SHP77 treated with DMSO at 0.1 percent for 48 hours (cell line): ENCODE measurements around the gene CENPO.
"Not testable (repeated sequence)": the region's sequence is repeated elsewhere in the genome, so short reads cannot be mapped to it uniquely, and the experiment has no call there.

ENCODE experiments used
- DNase-seq: peaks from one replicate; lab custom pipeline; 2025; lab: John Stamatoyannopoulos, UW

Gene CENPO

GRCh38 chr2:24824966-24825882, 32.0 kb downstream of the CENPO start:
- peak; percentile 1 for DNase-seq

- no peak for DNase-seq
Observed at GRCh38 chr2:24825883-24826772, 32.9 kb downstream of the CENPO start.

- no peak for DNase-seq
Observed at GRCh38 chr2:24826773-24827145, 33.5 kb downstream of the CENPO start.

- peak; percentile 64 for DNase-seq
Observed at GRCh38 chr2:24827321-24828237, 34.4 kb downstream of the CENPO start.

DNA sequence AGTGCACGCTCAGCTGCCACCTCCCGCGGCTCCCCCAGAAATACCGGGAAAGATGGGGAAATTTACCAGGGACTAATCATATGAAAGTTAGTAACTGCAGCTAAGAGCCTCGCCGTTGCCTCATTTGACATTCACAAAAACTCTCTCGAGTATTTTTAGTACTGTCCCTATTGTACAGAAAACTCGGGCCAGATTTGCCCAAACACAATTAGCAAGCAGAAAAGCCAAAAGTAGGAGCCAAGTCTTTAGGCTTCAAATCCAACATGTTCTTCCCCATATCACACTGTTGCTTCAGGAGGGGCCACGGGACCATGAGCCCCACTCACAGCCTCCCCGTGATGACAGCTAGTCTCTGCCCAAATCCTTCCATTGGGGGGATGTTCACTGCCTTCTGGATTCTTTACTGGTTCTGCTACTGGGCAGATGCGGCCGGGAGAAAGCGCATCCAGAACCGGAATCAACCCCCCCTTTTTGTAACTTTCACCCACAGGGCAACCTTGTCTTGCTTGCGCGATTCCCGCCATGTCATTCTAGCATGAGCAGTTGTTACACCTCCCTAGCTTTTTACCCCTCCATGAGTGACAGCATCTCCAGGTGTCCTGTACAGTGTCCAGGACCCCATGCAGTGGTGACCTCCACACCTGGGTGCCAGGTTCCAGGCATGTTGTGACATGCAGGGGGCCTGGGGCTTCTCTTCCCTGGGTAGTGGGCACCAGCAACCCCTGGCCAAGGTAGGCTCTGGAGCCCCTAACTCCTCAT, 35.2 kb downstream of the CENPO start:
- no peak for DNase-seq

GRCh38 chr2:24830351-24830750, 37.1 kb downstream of the CENPO start:
- no peak for DNase-seq

- no peak for DNase-seq
Observed at GRCh38 chr2:24830786-24831185, 37.6 kb downstream of the CENPO start.

DNA sequence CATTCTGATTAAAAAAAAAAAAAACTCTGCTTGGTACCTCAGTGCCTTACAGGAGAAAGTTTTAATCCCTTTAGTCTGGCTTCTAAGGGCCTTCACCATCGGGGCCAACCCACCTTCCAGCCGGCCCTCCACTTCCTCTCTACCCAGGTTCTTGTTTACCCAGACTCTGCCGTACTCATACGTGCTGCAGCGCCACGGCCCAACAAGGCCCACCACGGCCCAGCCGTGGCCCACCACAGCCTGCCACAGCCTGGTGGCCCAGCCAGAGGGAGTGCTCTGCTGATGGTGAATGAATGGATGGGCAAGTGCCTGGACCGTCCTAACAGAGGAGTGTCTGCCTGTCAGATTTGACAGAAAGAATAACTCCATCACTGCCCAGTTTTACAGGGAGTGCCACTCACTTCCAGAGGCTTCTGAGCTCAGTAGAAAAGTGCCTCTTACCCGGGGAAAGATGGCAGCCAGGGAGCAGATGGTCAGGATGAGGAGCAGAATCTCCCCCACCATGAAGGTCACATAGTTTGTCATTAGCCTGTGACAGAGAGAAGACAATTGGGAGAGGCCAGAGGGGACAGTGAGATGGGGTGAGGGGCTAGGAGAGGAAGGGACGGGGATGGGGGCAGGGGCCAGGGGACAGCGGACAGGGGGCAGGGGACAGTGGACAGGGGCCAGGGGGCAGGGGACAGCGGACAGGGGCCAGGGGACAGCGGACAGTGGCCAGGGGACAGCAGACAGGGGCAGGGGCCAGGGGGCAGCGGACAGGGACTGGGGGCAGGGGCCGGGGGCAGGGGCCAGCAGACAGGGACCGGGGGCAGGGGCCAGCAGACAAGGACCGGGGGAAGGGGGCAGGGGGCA, 38.2 kb downstream of the CENPO start:
- DNase-seq, result no peak

DNA sequence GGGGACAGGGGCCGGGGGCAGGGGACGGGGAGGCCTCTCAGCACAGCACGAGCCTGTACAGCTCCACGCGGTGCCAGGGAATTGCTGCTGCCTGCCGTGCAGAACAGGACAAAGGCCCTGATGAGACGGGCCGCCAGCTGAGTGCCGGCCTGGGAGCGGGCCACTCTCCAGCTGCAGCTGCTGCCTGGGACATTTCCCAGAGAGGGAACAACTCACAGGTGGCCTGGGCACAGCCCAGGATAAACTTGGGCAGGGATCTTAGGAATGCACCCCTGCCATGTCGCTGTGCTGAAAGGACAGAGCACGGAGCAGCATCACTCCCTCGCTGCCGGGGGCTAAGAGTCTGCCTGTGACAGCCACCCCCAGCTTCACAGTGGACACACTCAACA, 38.8 kb downstream of the CENPO start:
- no peak for DNase-seq

DNA sequence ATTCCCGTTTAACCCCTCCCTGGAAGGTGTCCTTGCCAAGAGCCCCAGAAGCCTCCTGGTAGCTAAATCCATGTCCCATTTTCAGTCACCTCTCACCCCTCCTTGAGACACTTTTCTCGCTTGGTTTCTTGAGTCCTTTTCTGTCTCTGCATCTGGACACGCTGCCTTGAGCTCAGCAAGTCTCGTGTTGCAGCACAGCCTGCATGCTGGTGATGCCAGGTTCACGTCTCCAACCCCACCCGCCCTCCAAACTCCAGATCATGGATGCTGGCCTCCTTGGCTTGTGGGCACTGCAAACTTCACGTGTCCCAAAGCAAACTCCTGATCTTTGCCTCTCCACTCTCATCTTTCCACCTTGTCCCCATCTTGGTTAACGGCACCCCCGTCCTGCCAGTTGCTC, 39.3 kb downstream of the CENPO start:
- DNase-seq, result no peak

DNA sequence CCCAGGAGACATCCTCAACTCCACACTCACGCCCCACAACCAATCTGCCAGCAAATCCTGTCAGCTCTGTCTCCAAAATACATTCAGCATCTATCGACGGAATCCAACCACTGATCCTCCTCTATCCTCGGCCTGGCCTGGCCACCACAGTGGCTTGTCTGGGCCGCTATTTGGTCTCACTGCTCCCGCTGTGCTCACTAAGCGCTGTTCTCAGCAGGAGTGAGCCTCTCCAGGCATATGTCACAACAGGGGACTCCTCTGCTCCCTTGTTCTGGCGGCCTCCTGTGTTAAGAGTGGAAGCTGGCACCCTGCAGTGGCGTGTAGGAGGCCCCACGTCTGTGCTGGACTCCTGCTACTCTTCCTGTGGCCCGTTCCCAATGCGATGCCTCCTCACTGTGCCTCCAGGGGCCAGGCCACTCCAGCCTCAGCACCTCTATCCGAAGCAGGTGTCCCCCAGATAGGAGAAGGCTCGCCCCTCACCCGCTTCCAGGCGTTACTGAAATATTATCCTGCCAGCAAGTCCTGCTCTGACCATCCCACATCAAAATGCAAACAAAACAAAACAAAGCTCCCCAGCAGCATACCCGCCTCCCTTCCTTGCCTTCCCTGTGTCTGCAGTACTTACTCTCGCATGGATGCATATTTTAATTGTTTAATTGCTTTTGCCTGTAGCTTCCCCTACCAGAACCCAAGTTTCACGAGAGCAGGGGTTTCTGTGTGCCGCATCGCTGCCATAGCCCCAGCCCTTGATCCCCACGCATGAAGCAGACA, 39.9 kb downstream of the CENPO start:
- no peak for DNase-seq

GRCh38 chr2:24833821-24834732, 40.9 kb downstream of the CENPO start:
- DNase-seq, result no peak

DNA sequence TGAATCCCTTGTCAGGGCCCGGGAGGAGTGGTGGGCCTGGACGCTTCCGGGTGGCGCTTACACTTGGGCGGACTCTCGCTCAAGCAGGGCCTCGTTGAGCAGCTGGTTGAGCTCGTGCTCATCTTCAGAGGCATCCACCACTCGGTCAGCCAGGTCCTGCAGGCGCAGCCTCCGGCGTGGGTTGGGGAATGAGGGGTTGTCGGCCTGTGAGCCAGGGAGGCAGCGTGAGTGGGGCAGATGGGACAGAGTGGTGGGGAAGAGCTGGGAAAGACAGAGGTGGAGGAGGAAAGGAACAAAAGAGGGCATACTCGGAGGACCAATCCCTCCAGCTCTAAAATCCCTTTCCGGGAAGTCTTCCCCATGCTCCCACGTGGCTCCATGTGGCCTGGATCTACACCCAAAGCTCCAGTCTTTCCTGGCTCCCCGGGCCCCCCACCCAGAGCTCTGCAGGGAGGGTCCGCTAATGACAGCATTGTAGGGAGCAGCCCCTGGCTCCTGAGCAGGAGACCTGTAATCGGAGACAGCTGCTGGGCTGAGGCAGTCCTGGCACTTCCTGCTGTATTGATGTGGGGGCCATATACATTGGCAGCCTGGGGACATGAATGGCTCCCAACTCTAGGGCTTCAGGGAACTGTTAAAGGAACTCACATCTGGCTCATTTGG, 41.6 kb downstream of the CENPO start:
- no peak for DNase-seq

GRCh38 chr2:24835411-24835810, 42.2 kb downstream of the CENPO start:
- DNase-seq, result not testable (repeated sequence)

- DNase-seq, result no peak
Observed at GRCh38 chr2:24836206-24836605, 43.0 kb downstream of the CENPO start.

DNA sequence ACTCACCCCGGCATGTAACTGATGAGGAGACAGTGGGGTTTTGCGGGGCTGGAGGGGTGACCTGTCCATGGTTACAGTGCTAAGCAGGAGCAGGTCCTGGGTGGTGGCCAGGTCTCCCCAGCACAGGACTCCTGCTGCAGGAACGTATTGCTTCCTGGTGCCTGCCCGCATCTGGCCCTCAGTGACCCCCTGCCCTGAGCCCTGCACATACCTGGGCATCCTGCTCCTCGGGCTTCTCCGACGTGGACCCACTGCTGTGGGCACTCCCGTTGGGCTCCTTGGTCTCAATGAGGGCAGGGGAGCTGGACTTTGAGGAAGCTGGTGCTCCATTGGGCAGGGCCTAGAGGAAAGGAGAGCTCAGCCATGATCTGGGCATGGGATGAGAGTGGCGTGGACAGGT, 43.5 kb downstream of the CENPO start:
- DNase-seq, result no peak

DNA sequence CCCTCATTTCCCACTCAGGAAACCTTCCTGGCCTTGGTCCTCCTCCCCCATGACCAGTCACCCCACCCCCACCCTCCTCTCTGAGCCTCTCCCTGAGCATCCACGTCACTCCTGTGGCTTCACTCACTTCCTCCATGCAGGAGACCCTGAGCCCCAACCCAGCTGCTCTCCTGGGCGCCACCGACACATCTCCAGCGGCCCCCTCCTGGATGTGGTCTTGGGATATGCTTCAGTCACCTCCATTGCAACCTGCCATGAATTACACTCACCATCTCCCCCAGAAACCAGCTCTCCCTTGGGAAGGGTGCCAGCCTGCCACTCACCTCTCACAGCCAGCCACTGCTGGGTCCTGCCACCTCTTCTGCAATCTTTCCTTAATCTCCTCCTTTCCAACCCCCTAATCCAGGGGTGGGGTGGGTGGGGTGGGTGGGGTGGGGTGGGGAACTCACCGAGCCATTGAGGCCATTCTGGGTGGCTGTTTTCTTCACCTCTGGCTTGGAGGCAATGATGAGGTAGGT, 44.8 kb downstream of the CENPO start:
- DNase-seq, result no peak

- DNase-seq, result no peak
Observed at GRCh38 chr2:24838541-24838940, 45.3 kb downstream of the CENPO start.
